GM19468 (cell line): ENCODE results near the gene POMT2.
A peak's percentile ranks its signal among the peaks of the same experiment; 100 is the strongest.
"Not testable (repeated sequence)": the region's sequence is repeated elsewhere in the genome, so short reads cannot be mapped to it uniquely, and the experiment has no call there.

Experiments
- ATAC-seq: cut with Tn5 transposase; IDR thresholded peaks from one replicate; pipeline ENCODE4 v1.9.1; 2021; ENCODE audit warnings: mild to moderate bottlenecking, moderate library complexity, moderate number of reproducible peaks; ENCODE audit not compliant: unreplicated experiment; ENCODE audit errors: extremely low read depth

POMT2 gene

GRCh38 chr14:77320238-77320935 is at the start of gene POMT2:
Gene POMT2, minus strand, starts transcription at chr14:77320883. Its CDS starts 202 bp downstream, at chr14:77320681.
- peak; percentile 55 for ATAC-seq

DNA sequence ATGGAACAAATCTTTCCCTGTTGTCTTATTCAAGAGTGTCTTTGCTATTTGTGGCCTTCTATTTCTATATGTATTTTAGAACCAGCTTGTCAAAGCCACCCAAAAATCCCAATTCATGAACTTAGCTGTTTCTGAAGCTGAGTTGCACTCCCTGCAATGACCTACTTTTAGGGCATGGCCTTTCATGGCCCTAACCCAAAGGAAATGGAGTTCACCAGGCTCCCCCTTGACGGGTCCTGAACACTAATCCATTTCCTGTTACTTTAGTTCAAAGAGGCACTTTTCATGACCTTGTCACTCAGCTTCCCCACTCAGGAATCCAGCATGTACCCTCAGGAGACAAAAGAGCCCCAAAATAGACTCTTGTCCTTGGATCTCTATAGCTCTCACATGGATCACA is 48.6 kb upstream of the POMT2 start:
- no peak for ATAC-seq

DNA sequence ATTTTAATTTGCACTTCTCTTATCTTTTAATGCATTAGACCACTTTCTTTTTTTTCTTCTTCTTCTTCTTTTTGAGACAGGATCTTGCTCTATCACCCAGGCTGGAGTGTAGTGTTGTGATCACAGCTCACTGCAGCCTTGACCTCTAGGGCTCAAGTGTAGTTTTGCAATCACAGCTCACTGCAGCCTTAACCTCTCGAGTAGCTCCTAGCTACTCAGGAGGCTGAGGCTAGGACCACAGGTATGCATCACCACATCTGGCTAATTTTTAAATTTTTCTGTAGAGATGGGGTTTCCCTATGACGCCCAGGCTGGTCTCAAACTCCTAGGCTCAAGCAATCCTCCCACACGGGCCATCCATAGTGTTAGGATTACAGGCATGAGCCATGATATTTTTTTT is 43.5 kb upstream of the POMT2 start:
- no peak for ATAC-seq

DNA sequence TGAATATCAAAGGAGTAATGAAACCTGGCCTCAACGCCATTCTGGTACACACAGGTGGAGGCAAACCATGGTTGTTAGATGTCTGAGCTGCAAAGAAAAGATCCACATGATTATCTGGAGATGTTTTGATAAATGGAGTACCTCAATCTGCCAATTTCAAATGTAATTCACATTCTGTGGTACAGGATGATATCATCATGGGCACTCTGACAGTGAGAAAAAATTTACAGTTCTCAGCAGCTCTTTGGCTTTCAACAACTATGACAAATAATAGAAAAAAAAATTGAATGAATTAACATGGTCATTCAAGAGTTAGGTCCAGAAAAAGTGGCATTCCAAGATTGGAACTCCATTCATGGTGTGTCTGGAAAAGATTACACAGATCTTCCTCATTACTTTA is 38.9 kb upstream of the POMT2 start:
- ATAC-seq, result no peak

DNA sequence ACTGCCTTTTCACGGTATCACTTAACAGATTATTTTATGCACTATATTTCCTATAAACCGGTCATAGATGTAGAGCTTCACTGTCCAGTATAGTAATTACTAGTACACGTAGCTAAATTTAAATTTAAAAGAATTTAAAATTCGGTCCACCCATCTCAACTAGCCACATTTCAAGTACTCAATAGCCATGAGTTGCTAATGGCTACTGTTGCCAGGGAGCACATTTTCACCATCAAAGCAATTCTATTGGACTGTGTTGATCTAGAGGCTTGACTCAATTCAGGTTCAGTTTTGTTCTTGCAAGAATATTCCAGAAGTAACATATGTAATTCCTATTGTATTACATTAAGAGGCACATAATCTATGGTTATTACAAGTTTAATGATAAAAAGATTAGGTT is 36.2 kb upstream of the POMT2 start:
- no peak for ATAC-seq

DNA sequence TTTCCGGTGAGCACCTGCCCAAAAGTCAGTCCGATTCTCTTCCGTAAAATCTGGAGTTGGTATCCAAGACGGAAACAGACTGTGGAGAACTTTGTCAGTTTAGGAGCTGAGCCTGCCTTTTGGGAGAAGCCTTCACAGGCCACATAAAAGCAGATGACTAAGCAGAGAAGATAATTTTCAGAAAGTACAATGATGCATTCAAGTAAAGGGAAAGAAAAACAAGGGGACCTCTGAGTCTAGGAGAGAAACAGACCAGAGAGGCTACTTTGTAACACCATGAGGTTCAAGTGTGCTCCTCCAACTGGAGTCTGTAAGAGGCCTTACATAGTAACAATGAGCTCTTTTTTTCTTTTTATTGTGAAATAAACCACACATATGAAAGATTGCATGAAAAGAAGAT is 35.1 kb upstream of the POMT2 start:
- no peak for ATAC-seq

GRCh38 chr14:77353469-77354141 is 32.9 kb upstream of the POMT2 start:
- no peak for ATAC-seq

DNA sequence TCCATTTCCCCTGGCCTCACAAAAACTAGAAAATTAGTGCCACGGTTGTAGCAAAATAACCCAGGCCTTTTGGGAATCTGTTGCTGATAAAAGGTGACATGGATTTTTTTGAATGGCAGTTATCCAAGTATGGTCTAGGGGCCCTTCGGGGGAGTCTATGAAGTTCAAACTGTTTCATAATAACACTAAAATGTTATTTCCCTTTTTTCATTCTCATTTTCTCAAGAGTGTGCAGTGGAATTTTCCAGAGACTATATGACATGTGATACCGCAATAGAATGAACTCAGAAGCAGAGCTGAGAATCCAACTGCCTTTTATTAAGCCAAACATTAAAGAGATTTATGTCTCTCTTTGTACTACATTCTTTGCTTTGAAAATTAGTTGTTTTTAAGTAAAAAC is 27.1 kb upstream of the POMT2 start:
- no peak for ATAC-seq

GRCh38 chr14:77346495-77346894 is 25.8 kb upstream of the POMT2 start:
- ATAC-seq, result no peak

GRCh38 chr14:77344377-77344996 is 23.8 kb upstream of the POMT2 start:
- no peak for ATAC-seq

GRCh38 chr14:77343662-77344061 is 23.0 kb upstream of the POMT2 start:
- ATAC-seq, result no peak

DNA sequence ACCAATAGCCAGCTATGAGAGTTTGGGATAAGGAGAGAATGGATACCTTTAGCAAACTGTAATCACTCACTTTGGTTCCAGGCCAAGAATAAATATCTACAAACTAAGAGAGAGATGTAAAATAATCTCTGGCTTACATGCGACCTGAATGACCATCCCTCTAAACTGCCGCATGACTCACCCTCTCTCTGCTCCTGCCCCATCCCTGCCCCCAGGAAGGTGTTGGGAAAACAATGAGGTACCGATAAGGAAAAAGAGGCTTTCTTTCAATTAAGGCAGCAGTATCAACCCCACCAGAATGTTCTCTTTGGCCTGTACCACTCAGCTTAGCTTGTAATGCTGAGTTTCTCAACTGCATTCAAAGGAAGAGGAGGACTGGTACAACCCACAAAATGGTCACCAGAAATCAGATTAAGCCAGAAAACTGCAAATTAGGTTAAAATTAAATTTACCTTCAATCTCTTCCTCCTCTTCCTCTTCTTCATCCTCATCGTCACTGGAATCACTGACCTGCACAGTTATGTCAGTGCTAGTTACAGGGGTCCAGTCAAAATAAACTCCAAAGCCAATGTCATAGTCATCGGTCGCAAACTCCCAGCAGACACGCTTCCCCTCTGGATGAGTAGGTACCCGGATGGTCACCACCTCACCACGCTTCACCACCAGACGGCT is 22.2 kb upstream of the POMT2 start:
- ATAC-seq, result no peak

- ATAC-seq, result no peak
Observed at GRCh38 chr14:77340389-77340788, 19.7 kb upstream of the POMT2 start.

- no peak for ATAC-seq
Observed at GRCh38 chr14:77339407-77339806, 18.7 kb upstream of the POMT2 start.

DNA sequence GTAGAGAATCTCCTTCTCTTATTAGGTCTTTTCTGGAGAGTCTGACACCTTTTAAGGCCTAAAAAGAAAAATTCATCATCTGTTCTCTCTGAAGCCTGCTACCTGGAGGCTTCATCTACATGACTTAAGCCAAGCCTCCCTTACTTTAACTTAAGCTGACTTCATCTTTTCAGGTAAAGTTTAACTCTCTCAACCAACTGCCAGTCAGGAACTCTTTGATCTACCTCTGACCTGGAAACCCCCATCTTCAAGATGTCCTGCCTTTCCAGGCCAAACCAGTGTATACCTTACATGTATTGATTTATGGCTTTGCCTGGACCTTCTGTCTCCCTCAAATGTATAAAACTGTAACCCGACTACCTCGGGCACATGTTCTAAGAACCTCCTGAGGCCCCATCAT is 17.6 kb upstream of the POMT2 start:
- no peak for ATAC-seq

DNA sequence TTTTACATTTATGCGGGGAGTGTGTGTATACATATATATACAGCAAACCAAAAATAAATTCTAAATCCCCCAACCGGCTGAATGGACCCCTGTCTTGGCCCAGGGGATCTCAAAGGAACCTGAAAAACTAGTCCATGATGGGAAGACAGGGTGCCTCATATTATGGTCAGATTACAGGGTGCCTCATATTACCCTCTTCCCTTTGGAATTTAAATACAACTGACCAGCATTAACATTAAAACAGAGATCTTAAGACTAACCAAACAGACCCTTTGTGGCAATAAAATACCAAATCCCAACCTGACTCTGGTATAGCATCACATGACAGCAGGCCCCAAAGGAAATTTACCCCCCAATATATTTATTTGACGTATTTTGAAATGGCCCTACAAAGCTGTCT is 17.2 kb upstream of the POMT2 start:
- no peak for ATAC-seq

DNA sequence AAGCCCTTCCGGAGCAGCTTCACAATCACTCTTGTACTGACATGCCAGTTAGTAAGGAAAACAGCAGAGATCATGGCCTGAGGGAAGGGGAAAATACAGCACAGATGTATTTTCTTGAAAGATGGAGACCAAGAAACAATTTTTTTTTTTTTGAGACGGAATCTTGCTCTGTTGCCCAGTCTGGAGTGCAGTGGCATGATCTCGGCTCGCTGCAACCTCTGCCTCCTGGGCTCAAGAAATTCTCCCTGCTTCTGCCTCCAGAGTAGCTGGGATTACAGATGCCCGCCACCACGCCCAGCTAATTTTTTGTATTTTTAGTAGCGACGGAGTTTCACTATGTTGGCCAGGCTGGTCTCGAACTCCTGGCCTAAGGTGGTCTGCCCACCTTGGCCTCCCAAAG is 16.6 kb upstream of the POMT2 start:
- ATAC-seq, result not testable (repeated sequence)

GRCh38 chr14:77335576-77335975 is 14.9 kb upstream of the POMT2 start:
- ATAC-seq, result no peak

DNA sequence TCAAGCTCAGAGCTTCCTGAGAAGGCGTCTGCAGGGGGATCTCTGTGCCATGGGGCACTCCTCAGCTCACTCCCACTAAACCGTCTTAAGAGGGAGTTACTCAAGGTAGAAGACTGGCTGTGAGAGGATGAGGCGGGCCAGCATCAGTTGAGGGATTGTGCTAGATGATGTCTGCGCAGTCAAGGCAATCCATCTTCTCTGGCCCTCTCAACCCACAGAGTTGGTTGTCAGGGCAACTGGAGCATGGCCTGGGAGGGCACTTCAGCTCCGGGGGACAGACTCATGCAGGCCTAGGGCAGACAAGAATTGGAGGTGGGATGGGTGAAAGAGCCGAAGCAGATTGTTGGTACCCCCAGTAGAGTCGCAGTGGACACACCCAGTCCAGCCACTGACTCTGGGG is 9.2 kb upstream of the POMT2 start:
- ATAC-seq, result no peak

DNA sequence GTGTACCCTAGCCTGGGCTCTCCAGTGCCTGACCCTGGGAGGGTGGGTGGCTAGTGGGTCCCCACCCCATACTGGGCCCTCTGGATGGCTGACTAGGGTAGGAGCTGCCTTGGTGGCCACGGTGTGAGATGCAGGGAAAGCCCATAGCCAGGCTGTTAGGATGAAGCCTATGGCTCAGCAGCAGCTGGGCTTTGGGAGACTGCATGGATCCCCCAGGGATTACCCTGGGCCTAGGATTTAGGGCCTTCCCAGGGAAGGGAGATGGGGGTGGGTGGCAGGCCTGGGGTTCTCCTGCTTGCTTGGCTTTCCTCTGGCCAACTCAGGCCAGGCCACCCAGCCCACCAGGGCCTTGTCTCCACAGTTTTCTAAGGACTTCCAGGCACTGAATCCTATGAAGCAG is 6.4 kb upstream of the POMT2 start:
- ATAC-seq, result no peak

- ATAC-seq, result no peak
Observed at GRCh38 chr14:77325746-77326094, 5.0 kb upstream of the POMT2 start.
